Fibroblast of lung (primary cell): Measurements from ENCODE around the gene LRRC9. TPM values are rescaled to one million over a fixed set of nuclear protein-coding genes. Genes with fewer than 3 reads are reported as not detected.
A peak's percentile ranks its signal among the peaks of the same experiment; 100 is the strongest.

Experiments used
- DNase-seq, 2 donors: peaks; one replicate each; pipeline versions ENCODE4 v3.0.0 to v3.0.0-alpha.2; 2010; ENCODE audit warnings: low read depth in 2 of 2
- H2AFZ ChIP-seq: 2 replicates; pipeline ENCODE4 v1.5.1; 2012; ENCODE audit warnings: low read length, control low read depth, inconsistent platforms
- H3K27ac ChIP-seq: 2 replicates; pipeline ENCODE4 v1.5.1; 2011; ENCODE audit warnings: low read length, control low read depth; ENCODE audit not compliant: insufficient read depth
- H3K27me3 ChIP-seq: 2 replicates; pipeline ENCODE4 v1.5.1; 2011; ENCODE audit warnings: mild to moderate bottlenecking, low read length; ENCODE audit not compliant: control insufficient read depth, insufficient read depth
- H3K36me3 ChIP-seq: 2 replicates; pipeline ENCODE4 v1.5.1; 2011; ENCODE audit warnings: low read length; ENCODE audit not compliant: control insufficient read depth, insufficient read depth
- H3K4me1 ChIP-seq: 2 replicates; pipeline ENCODE4 v1.5.1; 2011; ENCODE audit warnings: low read length; ENCODE audit not compliant: control insufficient read depth, insufficient read depth; ENCODE audit errors: extremely low read depth
- H3K4me2 ChIP-seq: 2 replicates; pipeline ENCODE4 v1.5.1; 2011; ENCODE audit warnings: low read length, control low read depth; ENCODE audit not compliant: insufficient read depth; ENCODE audit errors: extremely low read depth
- H3K4me3 ChIP-seq, 4 experiments: fragments of 200-600 bp in 1 of 4; sonication (generic) in 1 of 4; replicated peaks in 1 of 4; 2 replicates each; pipeline ENCODE4 v1.5.1; 2011 to 2016; ENCODE audit warnings: low read length in 4 of 4, low read depth in 3 of 4, mild to moderate bottlenecking in 3 of 4, control low read depth in 2 of 4, inconsistent platforms in 1 of 4, mixed read lengths in 1 of 4; ENCODE audit not compliant: insufficient read depth in 1 of 4; ENCODE audit errors: control extremely low read depth in 1 of 4
- H3K79me2 ChIP-seq: 2 replicates; pipeline ENCODE4 v1.5.1; 2012; ENCODE audit warnings: mild to moderate bottlenecking, low read length, inconsistent platforms; ENCODE audit not compliant: control insufficient read depth, insufficient read depth
- H3K9ac ChIP-seq: 2 replicates; pipeline ENCODE4 v1.5.1; 2011; ENCODE audit warnings: mild to moderate bottlenecking, low read length, control low read depth; ENCODE audit not compliant: insufficient read depth
- H3K9me3 ChIP-seq: 2 replicates; pipeline ENCODE4 v1.5.1; 2012; ENCODE audit warnings: low read depth, low read length; ENCODE audit not compliant: control insufficient read depth, insufficient read depth
- H4K20me1 ChIP-seq: 2 replicates; pipeline ENCODE4 v1.5.1; 2011; ENCODE audit warnings: low read length; ENCODE audit not compliant: control insufficient read depth, insufficient read depth; ENCODE audit errors: extremely low read depth
- EZH2 ChIP-seq: IDR thresholded peaks from 2 replicates; pipeline ENCODE4 v1.5.1; 2012; ENCODE audit warnings: low read length, control low read depth, mild to moderate bottlenecking; ENCODE audit errors: missing control alignments
- polyA plus RNA-seq, 2 donors: library from polyadenylated mRNA; depleted of rRNA in 1 of 2; stranded (reverse) in 1 of 2; unstranded in 1 of 2; fragments of >200 nt; gene quantifications; 2 replicates each; pipeline ENCODE4 v1.2.1, GENCODE V29; 2011 to 2012; ENCODE audit warnings: missing spikeins in 1 of 2
- total RNA-seq: library from RNA; depleted of rRNA; stranded (reverse); fragments of >200 nt; gene quantifications from 2 replicates; pipeline ENCODE4 v1.2.1, GENCODE V29; 2014
- TF ChIP-seq, protein P1 (sequence below), 2 donors: IDR thresholded peaks in 1 of 2; conservative IDR thresholded peaks in 1 of 2; 1 replicate in 1 of 2; 2 replicates in 1 of 2; pipeline ENCODE4 v1.5.1; 2011 to 2012; ENCODE audit warnings: low read length in 2 of 2, control low read depth in 1 of 2, inconsistent platforms in 1 of 2, low read depth in 1 of 2, mild to moderate bottlenecking in 1 of 2

Gene LRRC9
- total and polyA plus RNA-seq, 2 donors (not counting 1 experiment from before 2014, with no cell fraction given): not detected

DNA sequence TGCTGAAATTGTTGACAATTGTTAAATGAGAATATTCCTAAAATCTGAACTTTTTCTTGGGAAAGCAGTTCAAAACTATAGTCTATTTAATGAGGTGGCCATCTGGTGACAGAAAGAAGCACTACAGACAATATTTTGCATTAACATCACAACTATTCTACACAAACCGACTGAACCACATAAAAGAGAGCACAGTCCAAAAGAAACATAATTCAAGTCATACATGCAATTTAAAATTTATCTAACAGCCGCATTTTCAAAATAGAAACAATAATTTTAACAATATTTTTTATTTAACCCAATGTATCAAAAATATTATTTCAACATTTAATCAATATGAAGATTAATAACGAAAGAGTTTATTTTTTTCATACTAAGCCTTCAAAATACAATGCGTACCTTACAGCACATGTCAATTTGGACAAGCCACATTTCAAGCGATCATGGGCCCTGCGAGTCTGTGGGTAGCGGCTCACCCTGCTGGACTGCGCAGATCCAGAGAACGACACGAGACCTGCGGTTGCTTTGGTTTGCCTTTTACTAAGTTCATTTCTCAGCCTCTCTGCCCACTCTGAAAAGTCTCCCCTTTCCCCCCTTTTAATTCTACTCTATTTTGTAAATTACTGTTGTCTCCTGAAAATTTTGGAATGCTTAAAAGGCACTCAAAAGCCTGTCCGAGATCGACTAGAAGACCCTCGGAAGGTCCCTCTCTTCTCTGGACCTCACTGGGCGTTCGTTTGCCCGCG lies 947 bp upstream of the LRRC9 start:
- no peaks in the 10 kb centered on the region for H4K20me1 ChIP-seq

GRCh38 chr14:59920378-59920683 lies 387 bp downstream of the LRRC9 start:
- TF ChIP-seq, protein P1, sequence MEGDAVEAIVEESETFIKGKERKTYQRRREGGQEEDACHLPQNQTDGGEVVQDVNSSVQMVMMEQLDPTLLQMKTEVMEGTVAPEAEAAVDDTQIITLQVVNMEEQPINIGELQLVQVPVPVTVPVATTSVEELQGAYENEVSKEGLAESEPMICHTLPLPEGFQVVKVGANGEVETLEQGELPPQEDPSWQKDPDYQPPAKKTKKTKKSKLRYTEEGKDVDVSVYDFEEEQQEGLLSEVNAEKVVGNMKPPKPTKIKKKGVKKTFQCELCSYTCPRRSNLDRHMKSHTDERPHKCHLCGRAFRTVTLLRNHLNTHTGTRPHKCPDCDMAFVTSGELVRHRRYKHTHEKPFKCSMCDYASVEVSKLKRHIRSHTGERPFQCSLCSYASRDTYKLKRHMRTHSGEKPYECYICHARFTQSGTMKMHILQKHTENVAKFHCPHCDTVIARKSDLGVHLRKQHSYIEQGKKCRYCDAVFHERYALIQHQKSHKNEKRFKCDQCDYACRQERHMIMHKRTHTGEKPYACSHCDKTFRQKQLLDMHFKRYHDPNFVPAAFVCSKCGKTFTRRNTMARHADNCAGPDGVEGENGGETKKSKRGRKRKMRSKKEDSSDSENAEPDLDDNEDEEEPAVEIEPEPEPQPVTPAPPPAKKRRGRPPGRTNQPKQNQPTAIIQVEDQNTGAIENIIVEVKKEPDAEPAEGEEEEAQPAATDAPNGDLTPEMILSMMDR (conservative IDR thresholded peaks at IDR 0.05 in 1 of 2, IDR thresholded peaks at IDR 0.05 in 1 of 2; ENCODE audit: low read depth in 1 of 2, low read length in 2 of 2): no peak
- no peak for TF ChIP-seq EZH2
- peak in 1 of 2 donors; percentile 3 for DNase-seq
- Histone ChIP-seq H3K27ac (no peak overlapping the region), H3K9ac (no peak overlapping the region), H3K4me1 (no peaks in the 10 kb centered on the region), H3K27me3 (peaks cover 11% of the 10 kb centered on the region), H3K79me2 (no peaks in the 10 kb centered on the region), H3K4me3 (no peak overlapping the region), H3K36me3 (no peaks in the 10 kb centered on the region), H4K20me1 (no peaks in the 10 kb centered on the region), H3K9me3 (no peaks in the 10 kb centered on the region), H2AFZ (no peak overlapping the region), H3K4me2 (no peak overlapping the region)

More for the DNA sequence above, 947 bp upstream of the LRRC9 start:
- peak overlapping the region; percentile 48 for H2AFZ ChIP-seq
- peaks cover 11% of the 10 kb centered on the region for H3K27me3 ChIP-seq
- H3K79me2 ChIP-seq: no peaks in the 10 kb centered on the region
- no peaks in the 10 kb centered on the region for H3K9me3 ChIP-seq
- no peaks in the 10 kb centered on the region for H3K4me1 ChIP-seq
- no peak for TF ChIP-seq EZH2
- TF ChIP-seq, protein P1 (conservative IDR thresholded peaks at IDR 0.05 in 1 of 2, IDR thresholded peaks at IDR 0.05 in 1 of 2; ENCODE audit: low read depth in 1 of 2, low read length in 2 of 2): peak; percentile 21 to 49
- no peak overlapping the region for H3K27ac ChIP-seq
- no peak overlapping the region for H3K9ac ChIP-seq
- peak overlapping the region; percentile 89 for H3K4me2 ChIP-seq
- peak; percentile 45 to 50 for DNase-seq
- H3K36me3 ChIP-seq: no peaks in the 10 kb centered on the region
- peak overlapping the region; percentile 28 to 68 (median 38) for H3K4me3 ChIP-seq

GRCh38 chr14:59925797-59926196 lies 5.9 kb downstream of the LRRC9 start:
- no peak for DNase-seq

More at GRCh38 chr14:59925797-59926196, 5.9 kb downstream of the LRRC9 start:
- peaks cover under 1% of the 10 kb centered on the region for H3K27me3 ChIP-seq
- no peaks in the 10 kb centered on the region for H3K4me1 ChIP-seq
- H2AFZ ChIP-seq: no peak overlapping the region
- TF ChIP-seq EZH2: no peak
- TF ChIP-seq, protein P1 (conservative IDR thresholded peaks at IDR 0.05 in 1 of 2, IDR thresholded peaks at IDR 0.05 in 1 of 2; ENCODE audit: low read depth in 1 of 2, low read length in 2 of 2): no peak
- no peaks in the 10 kb centered on the region for H4K20me1 ChIP-seq
- no peak overlapping the region for H3K4me3 ChIP-seq
- no peak overlapping the region for H3K27ac ChIP-seq
- no peaks in the 10 kb centered on the region for H3K9me3 ChIP-seq
- no peaks in the 10 kb centered on the region for H3K36me3 ChIP-seq
- H3K4me2 ChIP-seq: no peak overlapping the region
- H3K9ac ChIP-seq: no peak overlapping the region
- H3K79me2 ChIP-seq: no peaks in the 10 kb centered on the region
